GM21447 (cell line): Measurements from ENCODE around the gene ZG16.

Source experiments
- ATAC-seq: cut with Tn5 transposase; IDR thresholded peaks from one replicate; pipeline ENCODE4 v1.9.1; 2021; ENCODE audit not compliant: unreplicated experiment

Gene ZG16

DNA sequence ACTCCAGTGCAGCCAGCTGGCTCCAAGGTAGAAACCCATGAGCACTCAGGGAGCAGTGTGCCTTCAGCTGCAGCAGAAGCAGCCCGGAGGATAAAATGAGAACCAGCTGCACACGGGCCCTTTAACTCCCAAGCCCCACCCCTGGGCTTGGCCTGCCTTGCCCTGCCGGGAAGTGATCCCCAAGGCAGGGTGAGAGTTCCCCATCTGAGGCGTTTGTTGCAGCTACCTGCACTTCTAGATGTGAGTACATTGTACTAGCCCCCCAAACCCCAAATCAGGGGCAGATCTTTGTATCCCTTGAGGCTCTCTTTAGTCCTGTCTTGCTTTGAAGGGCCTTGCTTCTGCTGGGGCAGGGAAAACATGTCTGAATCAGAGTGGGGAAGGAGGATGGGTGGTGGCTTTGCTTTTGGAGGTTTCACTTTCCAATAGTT is 42.2 kb downstream of the ZG16 start, which contains the start of gene MVP:
Gene MVP (plus strand): TSS at position 192 of the 431 bp plus-strand sequence. CDS start 10,088 bp downstream, outside the sequence.
- no peak for ATAC-seq

DNA sequence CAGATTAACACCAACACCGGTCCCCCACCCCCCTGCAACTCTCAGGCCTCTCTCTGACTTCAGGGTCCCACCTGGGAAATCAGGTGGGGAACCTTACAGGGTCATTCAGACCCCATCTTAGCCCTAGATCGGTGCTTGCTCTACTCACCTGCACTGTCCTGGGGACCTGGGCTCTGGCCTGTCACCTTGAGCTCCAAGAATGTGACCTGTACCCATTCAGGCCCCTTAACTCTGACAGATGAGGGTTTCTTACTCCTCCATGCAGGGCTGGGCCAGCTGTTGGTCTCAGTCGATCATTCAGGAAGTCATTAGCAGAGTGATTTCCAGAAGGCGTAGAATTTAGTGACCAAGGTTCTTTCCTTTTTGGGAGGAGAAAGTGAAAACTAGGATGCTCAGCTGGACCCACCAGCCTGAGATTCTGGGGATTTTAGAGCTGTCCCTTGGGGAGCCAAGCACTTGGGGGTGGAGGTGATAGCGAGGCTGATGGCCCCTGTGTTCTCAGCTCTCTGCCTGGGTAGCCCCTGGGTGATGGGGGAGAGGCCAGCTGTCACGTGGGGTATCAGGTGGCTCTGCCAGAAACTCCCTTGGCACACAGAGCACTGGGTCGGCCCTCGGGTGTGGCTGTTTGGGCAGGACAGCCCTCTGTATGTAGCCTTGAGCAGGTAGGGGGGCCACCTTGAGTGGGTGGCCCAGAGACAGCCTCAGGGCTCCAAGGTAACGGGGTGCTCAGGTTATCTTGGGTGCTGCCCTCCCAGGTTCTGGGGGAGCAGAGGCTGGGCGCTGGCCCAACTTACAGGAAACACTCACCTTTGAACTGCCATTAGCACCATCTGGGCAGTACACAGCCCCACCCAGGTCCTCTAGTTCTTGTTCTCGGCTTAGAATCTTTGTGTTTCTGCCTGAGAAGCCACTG is 42.9 kb downstream of the ZG16 start:
- ATAC-seq, result peak; percentile 45

- no peak for ATAC-seq
These were observed 43.6 kb downstream of the ZG16 start for GRCh38 chr16:29821643-29822115.

DNA sequence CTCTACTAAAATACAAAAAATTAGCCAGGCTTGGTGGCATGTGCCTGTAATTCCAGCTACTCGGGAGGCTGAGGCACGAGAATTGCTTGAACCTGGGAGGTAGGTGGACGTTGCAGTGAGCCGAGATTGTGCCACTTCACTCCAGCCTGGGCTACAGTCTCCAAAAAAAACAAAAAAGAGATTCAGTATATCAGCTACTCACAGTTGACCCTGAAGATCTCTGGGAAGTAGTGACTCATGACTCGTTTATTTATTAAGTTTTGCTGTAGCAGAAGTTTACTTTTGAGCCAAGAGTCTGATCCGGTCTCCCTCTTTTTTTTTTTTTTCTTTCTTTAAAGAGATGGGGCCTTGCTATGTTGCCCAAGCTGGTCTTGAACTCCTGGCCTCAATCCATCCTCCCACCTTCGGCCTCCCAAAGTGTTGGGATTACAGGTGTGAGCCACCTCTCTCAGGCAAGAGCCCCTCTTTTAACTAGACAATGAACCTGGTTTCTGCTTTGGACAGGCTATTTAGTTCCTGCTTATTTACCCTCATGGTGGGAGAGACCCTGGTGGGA is 46.6 kb downstream of the ZG16 start:
- no peak for ATAC-seq

DNA sequence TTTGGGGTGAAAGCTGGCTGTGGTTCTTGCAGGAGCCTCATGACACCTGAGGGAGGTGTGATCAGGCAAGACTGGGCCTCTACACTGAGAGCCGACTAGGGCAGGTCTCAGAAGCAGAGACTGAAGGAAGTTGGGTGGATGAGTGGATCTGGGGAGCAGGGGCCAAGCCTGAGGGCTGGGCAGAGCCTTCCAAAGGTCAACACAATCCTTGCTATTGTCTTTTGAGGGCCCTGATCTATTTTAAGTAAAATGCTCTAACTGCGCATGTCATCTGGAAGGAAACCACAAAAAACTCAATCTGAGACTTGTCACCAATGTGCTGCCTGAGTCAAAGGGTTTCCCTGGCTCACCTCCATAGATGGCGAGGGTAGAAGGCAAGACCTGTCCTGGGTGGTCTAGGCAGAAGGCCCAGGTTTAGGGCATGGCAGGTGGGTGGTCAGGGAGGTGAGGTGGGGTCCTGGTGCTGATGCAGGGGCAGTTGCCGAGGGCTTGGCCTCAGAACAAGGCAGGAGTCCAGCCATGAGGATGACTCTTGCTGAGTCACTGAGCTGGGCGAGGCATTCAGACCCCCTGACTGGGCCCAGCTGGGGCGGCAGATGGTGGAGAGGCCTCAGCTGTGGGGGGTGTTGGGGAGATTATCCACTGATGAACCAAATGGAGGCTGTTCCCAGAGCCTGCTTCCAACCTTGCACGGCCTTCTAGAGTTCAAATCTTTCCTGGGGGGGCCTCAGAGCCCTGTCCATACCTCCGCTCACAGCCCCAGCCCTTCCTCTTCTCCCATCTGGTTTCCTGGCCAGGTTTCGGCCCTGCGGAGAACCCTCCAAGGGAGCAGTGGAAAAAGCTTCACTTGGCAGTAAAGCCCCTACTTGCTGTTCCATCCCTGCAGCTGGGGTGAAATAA is 47.3 kb downstream of the ZG16 start:
- ATAC-seq, result no peak

DNA sequence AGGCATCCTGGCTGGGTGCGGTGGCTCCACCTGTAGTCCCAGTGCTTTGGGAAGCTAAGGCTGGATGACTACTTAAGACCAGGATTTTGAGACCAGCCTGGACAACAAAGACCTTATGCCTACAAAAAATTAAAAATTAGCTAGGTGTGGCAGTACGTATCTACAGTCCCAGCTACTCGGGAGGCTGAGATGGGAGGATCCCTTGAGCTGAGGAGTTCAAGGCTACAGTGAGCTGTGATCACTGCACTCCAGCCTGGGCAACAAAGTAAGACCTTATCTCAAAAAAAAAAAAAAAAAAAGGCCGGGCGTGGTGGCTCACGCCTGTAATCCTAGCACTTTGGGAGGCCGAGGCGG is 48.3 kb downstream of the ZG16 start:
- no peak for ATAC-seq

DNA sequence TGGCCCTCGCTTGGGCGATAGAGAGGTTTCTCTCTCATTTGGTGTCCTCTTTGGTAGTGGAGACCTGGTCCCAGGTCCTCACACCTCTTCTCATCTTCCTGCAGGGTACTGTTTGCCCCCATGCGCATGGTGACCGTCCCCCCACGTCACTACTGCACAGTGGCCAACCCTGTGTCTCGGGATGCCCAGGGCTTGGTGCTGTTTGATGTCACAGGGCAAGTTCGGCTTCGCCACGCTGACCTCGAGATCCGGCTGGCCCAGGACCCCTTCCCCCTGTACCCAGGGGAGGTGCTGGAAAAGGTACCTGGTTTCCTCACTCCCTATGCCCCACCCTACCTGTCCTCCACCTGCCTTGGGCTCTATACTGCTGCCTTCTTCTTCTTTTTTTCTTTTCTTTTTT is 52.7 kb downstream of the ZG16 start:
- no peak for ATAC-seq

- ATAC-seq, result no peak
These were observed 53.4 kb downstream of the ZG16 start for GRCh38 chr16:29831490-29831889.
